HepG2 (cell line): ENCODE data around the gene HELZ. TPM values are rescaled to one million over a fixed set of nuclear protein-coding genes. Genes with fewer than 3 reads are reported as not detected.

Experiments
- ATAC-seq: fragments of 200-7000 bp; cut with Tn5 transposase; 3 replicates; pipeline ENCODE4 v1.9.1; 2020; ENCODE audit warnings: mild to moderate bottlenecking, moderate library complexity
- BruUV-seq: library from RNA; stranded (reverse); fragments of 400-500 nt; replicated peaks from 2 replicates; lab custom pipeline; 2021; lab: Mats Ljungman, UMichigan
- CTCF ChIA-PET: fragments of 300-600 bp; formaldehyde crosslinking; extraction: SDS; loops from one replicate; lab custom pipeline; 2021; ENCODE audit warnings: low total read pairs, inconsistent platforms, low intra/inter-chr PET ratio; lab: Yijun Ruan, JAX
- POLR2A ChIA-PET: fragments of 350-600 bp; sonication (Branson Sonifier 250); formaldehyde crosslinking; loops from one replicate; lab custom pipeline; 2020; ENCODE audit warnings: antibody characterized with exemption, inconsistent platforms; lab: Yijun Ruan, JAX
- DNase-seq: peaks from one replicate; pipeline ENCODE4 v3.0.0-alpha.2; 2015; ENCODE audit warnings: low spot score
- FAIRE-seq: peaks from 3 replicates; lab custom pipeline; 2011; peaks lifted over from hg19 to GRCh38; lab: Jason Lieb, UNC
- H2AFZ ChIP-seq: one replicate; pipeline ENCODE4 v1.6.1; 2011; ENCODE audit warnings: low read length, inconsistent platforms
- H3K27ac ChIP-seq: fragments of 300-600 bp; 3 replicates; pipeline ENCODE4 v1.8.0; 2011; ENCODE audit warnings: mixed run types, mild to moderate bottlenecking, mixed read lengths, low read length, inconsistent platforms; ENCODE audit not compliant: insufficient read depth; ENCODE audit errors: extremely low read length
- H3K27me3 ChIP-seq, 2 experiments: fragments of 200-600 bp in 1 of 2; 2 replicates in 1 of 2; 3 replicates in 1 of 2; pipeline versions ENCODE4 v1.6.0 to v1.8.0; 2011; ENCODE audit warnings: low read length in 2 of 2, mild to moderate bottlenecking in 2 of 2, moderate library complexity in 2 of 2, inconsistent platforms in 1 of 2; ENCODE audit not compliant: insufficient read depth in 2 of 2, control insufficient read depth in 1 of 2
- H3K36me3 ChIP-seq, 2 experiments: fragments of 200-600 bp in 1 of 2; replicated peaks in 1 of 2; 2 replicates in 1 of 2; 3 replicates in 1 of 2; pipeline versions ENCODE4 v1.5.1 to v1.8.0; 2011; ENCODE audit warnings: low read length in 2 of 2, inconsistent platforms in 1 of 2; ENCODE audit not compliant: insufficient read depth in 2 of 2, control insufficient read depth in 1 of 2
- H3K4me1 ChIP-seq: 2 replicates; pipeline ENCODE4 v1.5.1; 2012; ENCODE audit warnings: low read length, inconsistent platforms; ENCODE audit not compliant: insufficient read depth
- H3K4me2 ChIP-seq: 2 replicates; pipeline ENCODE4 v1.6.0; 2011; ENCODE audit warnings: low read depth, low read length, inconsistent platforms
- H3K4me3 ChIP-seq, 3 experiments: fragments of 200-600 bp in 1 of 3; sonication (generic), shearing (Covaris generic) in 1 of 3; replicated peaks in 1 of 3; 2 replicates each; pipeline ENCODE4 v1.5.1; 2011 to 2016; ENCODE audit warnings: low read length in 3 of 3, inconsistent platforms in 2 of 3, low read depth in 2 of 3, mild to moderate bottlenecking in 2 of 3, control low read depth in 1 of 3, mixed read lengths in 1 of 3; ENCODE audit not compliant: insufficient read depth in 1 of 3
- H3K79me2 ChIP-seq: one replicate; pipeline ENCODE4 v1.6.1; 2011; ENCODE audit warnings: low read length, inconsistent platforms; ENCODE audit not compliant: insufficient read depth
- H3K9ac ChIP-seq: 2 replicates; pipeline ENCODE4 v1.6.0; 2011; ENCODE audit warnings: mild to moderate bottlenecking, low read depth, low read length, inconsistent platforms; ENCODE audit not compliant: insufficient read depth
- H3K9me3 ChIP-seq: 2 replicates; pipeline ENCODE4 v1.5.1; 2012; ENCODE audit warnings: mild to moderate bottlenecking, low read length
- H4K20me1 ChIP-seq: 2 replicates; pipeline ENCODE4 v1.6.0; 2011; ENCODE audit warnings: inconsistent platforms, mild to moderate bottlenecking, low read length, moderate library complexity; ENCODE audit not compliant: insufficient read depth
- ATF3 ChIP-seq: sonication (generic); formaldehyde crosslinking; IDR thresholded peaks from 2 replicates; pipeline ENCODE4 v1.4.0; 2020; ENCODE audit warnings: missing genetic modification reagents
- BRF2 ChIP-seq: sonication (generic); formaldehyde crosslinking; IDR thresholded peaks from 2 replicates; pipeline ENCODE4 v1.8.1; 2022; ENCODE audit warnings: mild to moderate bottlenecking, missing genetic modification reagents
- FOSL1 ChIP-seq: sonication (generic); formaldehyde crosslinking; IDR thresholded peaks from 2 replicates; pipeline ENCODE4 v1.9.0; 2021; ENCODE audit warnings: missing genetic modification reagents, borderline replicate concordance
- KLF15 ChIP-seq: sonication (generic); formaldehyde crosslinking; IDR thresholded peaks from 2 replicates; pipeline ENCODE4 v1.8.1; 2023; ENCODE audit warnings: borderline replicate concordance, mild to moderate bottlenecking, inconsistent platforms, missing genetic modification reagents, mixed read lengths
- MTA1 ChIP-seq: sonication (generic); formaldehyde crosslinking; IDR thresholded peaks from 2 replicates; pipeline ENCODE4 v1.4.0; 2020; ENCODE audit warnings: missing genetic modification reagents, mild to moderate bottlenecking, borderline replicate concordance
- NFYB ChIP-seq: sonication (generic); formaldehyde crosslinking; IDR thresholded peaks from 2 replicates; pipeline ENCODE4 v1.4.0; 2020; ENCODE audit warnings: missing genetic modification reagents
- ONECUT2 ChIP-seq: sonication (generic); formaldehyde crosslinking; IDR thresholded peaks from 2 replicates; pipeline ENCODE4 v1.4.0; 2020; ENCODE audit warnings: missing genetic modification reagents
- SIX1 ChIP-seq: sonication (generic); formaldehyde crosslinking; IDR thresholded peaks from 2 replicates; pipeline ENCODE4 v1.4.0; 2020; ENCODE audit warnings: missing genetic modification reagents, borderline replicate concordance
- THRA ChIP-seq: sonication (generic); formaldehyde crosslinking; IDR thresholded peaks from 2 replicates; pipeline ENCODE4 v1.4.0; 2020; ENCODE audit warnings: missing genetic modification reagents, borderline replicate concordance
- ZBTB43 ChIP-seq: sonication (generic); formaldehyde crosslinking; conservative IDR thresholded peaks from 2 replicates; pipeline ENCODE4 v1.4.0; 2020; ENCODE audit warnings: missing genetic modification reagents
- ZBTB7B ChIP-seq: sonication (generic); formaldehyde crosslinking; IDR thresholded peaks from 2 replicates; pipeline ENCODE4 v1.4.0; 2020; ENCODE audit warnings: missing genetic modification reagents
- ZNF747 ChIP-seq: sonication (generic); formaldehyde crosslinking; IDR thresholded peaks from 2 replicates; pipeline ENCODE4 v1.8.1; 2023; ENCODE audit warnings: missing genetic modification reagents, mild to moderate bottlenecking, borderline replicate concordance
- ZNF776 ChIP-seq: sonication (generic); formaldehyde crosslinking; IDR thresholded peaks from 2 replicates; pipeline ENCODE4 v1.4.0; 2020; ENCODE audit warnings: mild to moderate bottlenecking, missing genetic modification reagents
- ZNF891 ChIP-seq: sonication (generic); formaldehyde crosslinking; IDR thresholded peaks from 2 replicates; pipeline ENCODE4 v1.5.0; 2020; ENCODE audit warnings: mild to moderate bottlenecking, missing genetic modification reagents
- WGBS: methylation state at CpG from one replicate; pipeline ENCODE4 v1.1.6; 2017; ENCODE audit warnings: low lambda C conversion rate; 5-methylcytosine and 5-hydroxymethylcytosine counted together
- in situ Hi-C: cut with HindIII; loops from 2 replicates; pipeline ENCODE4 v1.10.0; 2017; ENCODE audit warnings: low pct_unique_long_range_greater_than_20kb; ENCODE audit not compliant: extremely low pct_ligation_motif_present
- intact Hi-C: fragments of 100-400 bp; cut with micrococcal nuclease; formaldehyde crosslinking; loops from one replicate; pipeline ENCODE4 v1.10.0; 2022; ENCODE audit not compliant: unreplicated experiment
- polyA plus RNA-seq, 8 experiments: library from polyadenylated mRNA; depleted of rRNA in 3 of 8; stranded (reverse) in 7 of 8; unstranded in 1 of 8; fragments of >200 nt; fragmentation: Illumina TruSeq in 4 of 8; extraction: Trizol in 4 of 8; gene quantifications; 2 replicates each; pipeline versions ENCODE4 v1.2.1 to v1.2.3, GENCODE V29; 2011 to 2016; ENCODE audit warnings: low read depth in 4 of 8, missing spikeins in 1 of 8, mixed read lengths in 1 of 8; ENCODE audit not compliant: insufficient read depth in 1 of 8
- total RNA-seq, 5 experiments: library from RNA; depleted of rRNA; stranded (reverse); fragments of >200 nt; fragmentation: Illumina TruSeq; extraction: Trizol; gene quantifications; 2 replicates each; pipeline ENCODE4 v1.2.3, GENCODE V29; 2016; ENCODE audit warnings: low read depth in 1 of 5
- TF ChIP-seq, protein P1 (sequence below): sonication (generic); formaldehyde crosslinking; IDR thresholded peaks from 2 replicates; pipeline ENCODE4 v1.8.1; 2023; ENCODE audit warnings: mild to moderate bottlenecking, moderate library complexity, missing genetic modification reagents

Gene HELZ
- total and polyA plus RNA-seq, 2 of the 13 experiments (the other 11 are each of a cell fraction or from before 2014, with no cell fraction given), result 35.3 to 52.4 TPM

DNA sequence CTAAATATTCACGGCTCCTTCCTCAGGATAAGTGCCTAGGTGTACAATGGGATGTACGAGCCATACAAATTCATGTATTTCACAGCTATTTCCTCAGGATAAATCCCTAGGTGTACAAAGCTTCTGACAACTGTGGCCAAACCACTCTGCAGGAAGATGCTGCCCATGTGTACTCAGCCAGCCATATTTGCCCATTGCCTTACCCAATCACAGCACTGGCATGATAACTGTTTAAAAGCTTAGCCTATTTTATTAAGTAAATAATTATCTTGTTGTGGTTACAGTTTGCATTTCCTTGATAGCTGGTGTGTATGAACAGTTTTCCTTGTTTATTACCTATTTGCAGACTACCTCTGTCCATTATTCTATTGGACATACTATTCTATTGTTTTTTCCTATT lies 165.5 kb downstream of the HELZ start:
- no peak for DNase-seq
- ChIA-PET POLR2A (no interaction called here), CTCF (no interaction called here)
- in situ Hi-C loops (no loop called here), intact Hi-C loops (no loop called here)
- Histone ChIP-seq H3K9ac (no peak overlapping the region), H3K9me3 (no peaks in the 10 kb centered on the region), H2AFZ (no peak overlapping the region), H3K36me3 (peaks cover 17 to 46% of the 10 kb centered on the region in 2 experiments), H3K27ac (no peak overlapping the region), H3K4me1 (peaks cover 31% of the 10 kb centered on the region), H3K79me2 (no peaks in the 10 kb centered on the region), H3K4me3 (no peak overlapping the region), H3K4me2 (no peak overlapping the region), H3K27me3 (no peaks in the 10 kb centered on the region), H4K20me1 (no peaks in the 10 kb centered on the region)
- BruUV-seq, result no TSS peak
- TF ChIP-seq MTA1, result no peak
- no peak for TF ChIP-seq ZBTB7B (CRISPR knock-in tag)
- no peak for TF ChIP-seq ZNF747
- no peak for TF ChIP-seq ZNF776 (CRISPR knock-in tag)
- no peak for TF ChIP-seq SIX1 (CRISPR knock-in tag)
- no peak for TF ChIP-seq THRA (CRISPR knock-in tag)
- TF ChIP-seq, protein P1, sequence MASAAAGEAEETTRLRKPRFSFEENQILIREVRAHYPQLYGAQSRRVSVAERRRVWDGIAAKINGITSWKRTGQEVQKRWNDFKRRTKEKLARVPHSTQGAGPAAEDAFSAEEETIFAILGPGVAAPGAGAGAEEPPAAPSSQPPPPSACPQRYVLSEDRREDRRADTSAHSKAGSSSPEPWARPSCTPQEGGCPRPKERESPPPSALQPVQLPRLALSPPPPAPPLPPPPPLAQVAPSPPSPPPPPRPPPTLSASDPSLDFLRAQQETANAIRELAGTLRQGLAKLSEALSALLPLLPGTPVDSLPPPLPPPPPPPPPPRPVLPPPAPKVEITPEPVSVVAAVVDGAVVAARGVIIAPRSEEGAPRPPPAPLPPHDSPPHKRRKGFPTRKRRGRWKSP, result no peak
- no peak for TF ChIP-seq ONECUT2 (CRISPR knock-in tag)
- TF ChIP-seq BRF2 (CRISPR knock-in tag), result no peak
- TF ChIP-seq ATF3, result no peak
- TF ChIP-seq NFYB, result no peak
- no peak for TF ChIP-seq KLF15 (CRISPR knock-in tag)
- TF ChIP-seq ZBTB43, result no peak
- no peak for TF ChIP-seq ZNF891 (CRISPR knock-in tag)
- TF ChIP-seq FOSL1 (CRISPR knock-in tag), result no peak
- 99% methylated on average over 2 of the region's 2 CpGs for WGBS
- no peak for ATAC-seq
- no peak for FAIRE-seq
